ENCODE results near the gene MARCHF5.

GRCh38 chr10:92290076-92290836 lies 711 bp upstream of the MARCHF5 start:
- TF ChIP-seq CTCF (optimal IDR thresholded peaks at IDR 0.05 in 1 of 3, IDR thresholded peaks at IDR 0.05 in 1 of 3, conservative IDR thresholded peaks at IDR 0.05 in 1 of 3; ENCODE audit: extremely low read depth in 1 of 3, insufficient read depth in 2 of 3, low read length in 3 of 3) (no peak), EZH2 (IDR thresholded peaks at IDR 0.05; ENCODE audit: low read length) (no peak)

Measured in keratinocyte (primary cell).